GM18517 (cell line): Measurements from ENCODE around the gene OR2V1.

Experiments
- ATAC-seq: cut with Tn5 transposase; IDR thresholded peaks from one replicate; pipeline ENCODE4 v1.9.1; 2021; ENCODE audit warnings: mild to moderate bottlenecking, moderate library complexity; ENCODE audit not compliant: unreplicated experiment

OR2V1 gene

GRCh38 chr5:181076920-181077319 lies 54.0 kb downstream of the OR2V1 start:
- ATAC-seq: no peak
